HFFc6 (cell line): ENCODE data around the gene AKT2. TPM values are rescaled to one million over a fixed set of nuclear protein-coding genes. Genes with fewer than 3 reads are reported as not detected.

ENCODE experiments used
- DNase-seq: peaks from one replicate; pipeline ENCODE4 v3.0.0-alpha.2; 2018
- H3K27ac Mint-ChIP-seq: 2 replicates; pipeline ENCODE4 v1.8.0; 2020; ENCODE audit warnings: mild to moderate bottlenecking, mixed read lengths
- H3K27me3 Mint-ChIP-seq: 2 replicates; pipeline ENCODE4 v1.8.0; 2021; ENCODE audit warnings: mild to moderate bottlenecking, moderate library complexity, mixed read lengths; ENCODE audit not compliant: insufficient read depth
- H3K36me3 Mint-ChIP-seq: 2 replicates; pipeline ENCODE4 v1.8.0; 2021; ENCODE audit warnings: low read depth, mixed read lengths
- H3K4me1 Mint-ChIP-seq: 2 replicates; pipeline ENCODE4 v1.8.0; 2020; ENCODE audit warnings: low read depth, mixed read lengths
- H3K4me3 Mint-ChIP-seq: 2 replicates; pipeline ENCODE4 v1.8.0; 2020; ENCODE audit warnings: mild to moderate bottlenecking, moderate library complexity, mixed read lengths
- H3K9me3 Mint-ChIP-seq: 2 replicates; pipeline ENCODE4 v1.8.0; 2020; ENCODE audit warnings: mild to moderate bottlenecking, mixed read lengths
- CTCF ChIP-seq: fragments of 200-600 bp; sonication (generic); IDR thresholded peaks from 2 replicates; pipeline ENCODE4 v1.5.0; 2021; ENCODE audit warnings: antibody characterized with exemption, mild to moderate bottlenecking
- total RNA-seq, 6 experiments: library from RNA; stranded (reverse); fragmentation: NEBNext Ultra II Directional; extraction: Animal tissue kit (Norgen Biotek cat#: 25700); gene quantifications; 2 replicates in 1 of 6; 3 replicates in 5 of 6; pipeline ENCODE4 v1.2.3, GENCODE V29; 2021

The AKT2 gene
- total RNA-seq, 6 experiments from 2014 or later = 128 to 133 (median 130) TPM

- no peak for TF ChIP-seq CTCF
- H3K4me1 Mint-ChIP-seq = peaks cover 64% of the 10 kb centered on the region
Observed at GRCh38 chr19:40228346-40228745, 56.8 kb downstream of the AKT2 start.

GRCh38 chr19:40225440-40226305 lies 59.5 kb downstream of the AKT2 start:
- peaks cover 11% of the 10 kb centered on the region for H3K27me3 Mint-ChIP-seq
- peak; percentile 31; the same call in 1 of the 2 replicates for TF ChIP-seq CTCF
- peaks cover 54% of the 10 kb centered on the region for H3K4me1 Mint-ChIP-seq
- peak overlapping the region; percentile 68 for H3K27ac Mint-ChIP-seq
- DNase-seq = peak; percentile 20
- H3K9me3 Mint-ChIP-seq = peaks cover 14% of the 10 kb centered on the region
- H3K4me3 Mint-ChIP-seq = peak overlapping the region; percentile 87
- peaks cover 12% of the 10 kb centered on the region for H3K36me3 Mint-ChIP-seq

More at GRCh38 chr19:40228346-40228745, 56.8 kb downstream of the AKT2 start:
- H3K27ac Mint-ChIP-seq = no peak overlapping the region
- H3K27me3 Mint-ChIP-seq = peaks cover 8% of the 10 kb centered on the region
- H3K9me3 Mint-ChIP-seq = peaks cover 5% of the 10 kb centered on the region; the same call in 1 of the 2 replicates
- no peak overlapping the region for H3K4me3 Mint-ChIP-seq
- DNase-seq = no peak
- peaks cover 6% of the 10 kb centered on the region for H3K36me3 Mint-ChIP-seq

DNA sequence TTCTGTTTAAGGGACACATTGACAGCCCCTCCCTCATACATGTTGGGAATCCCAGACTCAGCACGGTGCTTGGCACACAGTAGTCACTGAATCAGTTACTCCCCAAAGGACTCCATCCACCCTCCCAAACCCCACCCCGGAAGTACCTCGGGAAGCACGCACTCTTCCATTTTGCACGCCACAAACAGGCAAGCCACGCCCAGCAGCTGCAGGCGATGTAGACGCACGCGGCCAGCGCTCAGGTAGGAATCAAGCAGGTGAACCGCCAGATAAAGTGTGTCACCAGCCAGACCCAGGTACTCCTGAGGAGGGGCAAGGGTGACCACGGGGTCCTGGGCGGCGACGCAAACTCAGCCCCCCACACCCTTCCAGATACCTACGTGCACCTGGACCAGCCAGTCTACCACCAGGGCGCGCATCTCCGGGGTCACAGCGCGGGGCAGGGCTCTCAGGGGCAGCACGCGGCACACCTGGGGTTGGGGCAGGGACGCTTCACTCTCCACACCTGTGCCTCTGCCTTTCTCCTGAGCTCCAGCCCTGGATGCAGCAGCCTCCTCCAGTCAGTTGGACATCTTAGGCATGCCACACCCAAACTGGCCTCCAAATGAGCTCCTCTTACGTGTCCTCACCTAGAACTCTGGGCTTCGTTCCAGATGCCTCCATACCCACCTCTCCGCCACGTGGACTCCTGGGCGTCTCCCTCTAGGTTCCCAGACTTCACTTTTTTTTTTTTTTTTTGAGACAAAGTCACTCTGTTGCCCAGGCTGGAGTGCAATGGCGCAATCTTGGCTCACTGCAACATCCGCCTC lies 60.6 kb downstream of the AKT2 start:
- TF ChIP-seq CTCF = no peak
- DNase-seq = no peak
- Mint-ChIP-seq H3K4me3 (no peak overlapping the region), H3K27ac (no peak overlapping the region), H3K9me3 (peaks cover 14% of the 10 kb centered on the region), H3K36me3 (peaks cover 12% of the 10 kb centered on the region), H3K4me1 (peaks cover 53% of the 10 kb centered on the region), H3K27me3 (peaks cover 11% of the 10 kb centered on the region)

DNA sequence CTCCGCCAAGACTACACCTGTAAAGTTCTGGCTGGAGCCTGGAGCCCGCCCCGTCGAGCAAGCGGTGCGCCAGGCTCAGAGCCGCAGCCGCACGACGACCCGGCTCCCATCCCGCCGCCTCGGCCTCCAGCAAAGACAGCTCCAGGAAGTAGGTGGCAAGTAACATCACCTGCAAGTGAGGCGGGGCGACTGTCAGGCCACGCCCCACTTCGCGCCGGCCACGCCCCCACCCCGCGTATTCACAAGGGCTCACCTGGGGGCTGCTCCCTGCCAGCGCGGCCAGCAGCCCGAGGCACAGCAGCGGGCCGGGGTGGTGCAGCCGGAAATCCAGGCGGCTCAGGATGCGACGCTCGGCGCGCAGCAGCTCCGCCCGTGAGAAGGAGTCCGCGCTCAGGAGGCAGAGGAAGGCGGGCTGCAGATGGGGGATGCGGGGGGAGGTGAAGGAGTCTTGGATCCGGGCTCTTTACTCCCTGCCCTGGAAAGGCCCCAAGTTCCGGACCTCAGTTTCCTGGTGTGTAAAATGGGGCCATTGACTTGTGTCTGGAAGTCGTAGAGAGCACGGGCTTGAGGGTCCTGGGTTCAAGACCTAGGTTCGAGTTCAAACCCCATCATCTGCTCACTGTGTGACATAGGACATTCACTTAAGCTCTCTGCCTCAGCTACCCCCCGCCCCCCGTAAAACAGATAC lies 61.9 kb downstream of the AKT2 start:
- Mint-ChIP-seq H3K4me1 (peaks cover 49% of the 10 kb centered on the region), H3K27me3 (peaks cover 11% of the 10 kb centered on the region), H3K4me3 (no peak overlapping the region), H3K36me3 (peaks cover 12% of the 10 kb centered on the region), H3K9me3 (peaks cover 14% of the 10 kb centered on the region), H3K27ac (no peak overlapping the region)
- TF ChIP-seq CTCF = no peak
- DNase-seq = no peak
